GM19455 (cell line): ENCODE measurements around the gene APC2.

Experiments
- ATAC-seq: cut with Tn5 transposase; IDR thresholded peaks from one replicate; pipeline ENCODE4 v1.9.1; 2021; ENCODE audit not compliant: unreplicated experiment

APC2 gene

DNA sequence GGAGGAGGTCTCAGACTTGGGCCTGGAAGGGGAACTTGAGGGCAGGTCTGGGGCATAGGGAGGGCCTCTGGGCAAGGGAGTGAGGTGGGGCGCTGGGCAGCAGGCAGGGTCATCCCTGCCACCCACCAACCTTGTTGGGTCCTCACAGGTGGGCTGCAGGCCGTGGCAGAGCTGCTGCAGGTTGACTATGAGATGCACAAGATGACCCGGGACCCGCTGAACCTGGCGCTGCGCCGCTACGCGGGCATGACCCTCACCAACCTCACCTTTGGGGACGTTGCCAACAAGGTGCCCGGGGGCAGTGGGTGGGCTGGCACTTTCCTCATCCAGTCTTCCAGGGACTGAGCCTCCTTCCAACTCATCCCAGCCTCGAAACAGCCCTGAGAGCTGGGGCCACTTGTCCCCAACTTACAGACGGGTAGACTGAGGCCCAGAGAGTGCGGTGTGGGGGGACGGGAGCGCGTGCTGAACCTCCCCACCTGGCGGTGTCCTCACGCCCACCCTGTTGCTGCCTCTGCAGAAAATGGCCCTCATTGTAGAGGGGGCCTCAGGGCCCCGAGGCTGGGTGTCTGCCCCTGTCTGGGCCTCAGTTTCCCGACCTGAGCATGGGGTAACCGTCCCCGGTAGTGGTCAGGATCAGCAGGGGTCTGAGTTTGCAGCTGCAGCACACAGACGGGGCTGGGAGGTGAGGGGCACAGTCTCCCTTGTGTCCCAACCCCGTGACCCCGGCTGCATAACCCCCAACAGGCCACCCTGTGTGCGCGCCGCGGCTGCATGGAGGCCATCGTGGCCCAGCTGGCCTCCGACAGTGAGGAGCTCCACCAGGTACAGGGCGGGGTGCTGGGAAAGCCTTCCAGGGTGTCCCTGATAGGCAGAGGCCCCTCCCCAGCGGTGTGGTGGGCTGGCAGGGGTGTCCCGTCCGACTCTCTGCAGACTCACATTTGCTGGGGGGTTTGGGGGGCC is 10.4 kb downstream of the APC2 start:
- ATAC-seq: no peak

DNA sequence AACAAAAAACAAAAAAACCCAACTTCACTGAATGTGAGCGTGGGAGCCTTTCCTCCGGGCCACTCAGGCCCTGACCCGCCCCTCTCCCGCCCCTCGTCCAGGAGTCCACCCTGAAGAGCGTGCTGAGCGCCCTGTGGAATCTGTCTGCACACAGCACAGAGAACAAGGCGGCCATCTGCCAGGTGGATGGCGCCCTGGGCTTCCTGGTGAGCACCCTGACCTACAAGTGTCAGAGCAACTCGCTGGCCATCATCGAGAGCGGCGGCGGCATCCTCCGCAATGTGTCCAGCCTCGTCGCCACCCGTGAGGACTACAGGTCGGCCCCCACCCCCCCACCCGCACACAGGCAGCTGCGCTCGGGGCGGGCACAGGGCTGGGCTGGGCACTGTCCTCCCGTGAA is 11.9 kb downstream of the APC2 start:
- ATAC-seq: no peak

DNA sequence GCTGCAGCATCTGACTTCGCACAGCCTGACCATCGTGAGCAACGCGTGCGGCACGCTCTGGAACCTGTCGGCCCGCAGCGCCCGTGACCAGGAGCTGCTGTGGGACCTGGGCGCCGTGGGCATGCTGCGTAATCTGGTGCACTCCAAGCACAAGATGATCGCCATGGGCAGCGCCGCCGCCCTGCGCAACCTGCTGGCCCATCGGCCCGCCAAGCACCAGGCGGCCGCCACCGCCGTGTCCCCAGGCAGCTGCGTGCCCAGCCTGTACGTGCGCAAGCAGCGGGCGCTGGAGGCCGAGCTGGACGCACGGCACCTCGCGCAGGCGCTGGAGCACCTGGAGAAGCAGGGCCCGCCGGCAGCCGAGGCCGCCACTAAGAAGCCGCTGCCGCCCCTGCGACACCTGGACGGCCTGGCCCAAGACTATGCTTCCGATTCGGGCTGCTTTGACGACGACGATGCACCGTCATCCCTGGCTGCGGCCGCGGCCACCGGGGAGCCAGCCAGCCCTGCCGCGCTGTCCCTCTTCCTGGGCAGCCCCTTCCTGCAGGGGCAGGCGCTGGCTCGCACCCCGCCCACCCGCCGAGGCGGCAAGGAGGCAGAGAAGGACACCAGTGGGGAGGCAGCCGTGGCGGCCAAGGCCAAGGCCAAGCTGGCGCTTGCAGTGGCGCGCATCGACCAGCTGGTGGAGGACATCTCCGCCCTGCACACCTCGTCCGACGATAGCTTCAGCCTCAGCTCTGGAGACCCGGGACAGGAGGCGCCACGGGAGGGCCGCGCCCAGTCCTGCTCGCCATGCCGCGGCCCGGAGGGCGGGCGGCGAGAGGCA is 15.5 kb downstream of the APC2 start:
- ATAC-seq: no peak

DNA sequence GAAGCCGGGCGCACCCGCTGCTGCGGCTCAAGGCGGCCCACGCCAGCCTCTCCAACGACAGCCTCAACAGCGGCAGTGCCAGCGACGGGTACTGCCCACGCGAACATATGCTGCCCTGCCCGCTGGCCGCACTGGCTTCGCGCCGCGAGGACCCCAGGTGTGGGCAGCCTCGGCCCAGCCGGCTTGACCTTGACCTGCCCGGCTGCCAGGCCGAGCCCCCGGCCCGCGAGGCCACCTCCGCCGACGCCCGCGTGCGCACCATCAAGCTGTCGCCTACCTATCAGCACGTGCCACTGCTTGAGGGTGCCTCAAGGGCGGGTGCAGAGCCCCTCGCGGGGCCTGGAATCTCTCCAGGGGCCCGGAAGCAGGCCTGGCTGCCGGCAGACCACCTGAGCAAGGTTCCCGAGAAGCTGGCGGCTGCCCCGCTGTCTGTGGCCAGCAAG is 16.1 kb downstream of the APC2 start:
- no peak for ATAC-seq

DNA sequence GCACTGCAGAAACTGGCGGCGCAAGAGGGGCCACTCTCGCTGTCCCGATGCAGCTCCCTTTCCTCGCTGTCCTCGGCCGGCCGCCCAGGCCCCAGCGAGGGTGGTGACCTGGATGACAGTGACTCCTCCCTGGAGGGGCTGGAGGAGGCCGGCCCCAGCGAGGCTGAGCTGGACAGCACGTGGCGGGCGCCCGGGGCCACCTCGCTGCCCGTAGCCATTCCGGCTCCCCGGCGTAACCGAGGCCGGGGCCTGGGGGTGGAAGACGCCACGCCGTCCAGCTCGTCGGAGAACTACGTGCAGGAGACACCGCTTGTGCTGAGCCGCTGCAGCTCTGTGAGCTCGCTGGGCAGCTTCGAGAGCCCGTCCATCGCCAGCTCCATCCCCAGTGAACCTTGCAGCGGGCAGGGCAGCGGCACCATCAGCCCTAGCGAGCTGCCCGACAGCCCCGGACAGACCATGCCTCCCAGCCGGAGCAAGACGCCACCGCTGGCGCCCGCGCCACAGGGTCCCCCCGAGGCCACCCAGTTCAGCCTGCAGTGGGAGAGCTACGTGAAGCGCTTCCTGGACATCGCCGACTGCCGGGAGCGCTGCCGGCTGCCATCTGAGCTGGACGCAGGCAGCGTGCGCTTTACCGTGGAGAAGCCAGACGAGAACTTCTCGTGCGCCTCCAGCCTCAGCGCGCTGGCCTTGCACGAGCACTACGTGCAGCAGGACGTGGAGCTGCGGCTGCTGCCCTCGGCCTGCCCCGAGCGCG is 16.7 kb downstream of the APC2 start:
- no peak for ATAC-seq

DNA sequence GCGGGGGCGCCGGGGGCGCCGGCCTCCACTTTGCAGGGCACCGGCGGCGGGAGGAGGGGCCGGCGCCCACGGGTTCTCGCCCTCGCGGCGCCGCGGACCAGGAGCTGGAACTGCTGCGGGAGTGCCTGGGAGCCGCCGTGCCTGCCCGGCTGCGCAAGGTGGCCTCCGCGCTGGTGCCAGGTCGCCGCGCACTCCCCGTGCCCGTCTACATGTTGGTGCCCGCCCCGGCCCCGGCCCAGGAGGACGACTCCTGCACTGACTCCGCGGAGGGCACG is 17.2 kb downstream of the APC2 start:
- ATAC-seq: no peak

DNA sequence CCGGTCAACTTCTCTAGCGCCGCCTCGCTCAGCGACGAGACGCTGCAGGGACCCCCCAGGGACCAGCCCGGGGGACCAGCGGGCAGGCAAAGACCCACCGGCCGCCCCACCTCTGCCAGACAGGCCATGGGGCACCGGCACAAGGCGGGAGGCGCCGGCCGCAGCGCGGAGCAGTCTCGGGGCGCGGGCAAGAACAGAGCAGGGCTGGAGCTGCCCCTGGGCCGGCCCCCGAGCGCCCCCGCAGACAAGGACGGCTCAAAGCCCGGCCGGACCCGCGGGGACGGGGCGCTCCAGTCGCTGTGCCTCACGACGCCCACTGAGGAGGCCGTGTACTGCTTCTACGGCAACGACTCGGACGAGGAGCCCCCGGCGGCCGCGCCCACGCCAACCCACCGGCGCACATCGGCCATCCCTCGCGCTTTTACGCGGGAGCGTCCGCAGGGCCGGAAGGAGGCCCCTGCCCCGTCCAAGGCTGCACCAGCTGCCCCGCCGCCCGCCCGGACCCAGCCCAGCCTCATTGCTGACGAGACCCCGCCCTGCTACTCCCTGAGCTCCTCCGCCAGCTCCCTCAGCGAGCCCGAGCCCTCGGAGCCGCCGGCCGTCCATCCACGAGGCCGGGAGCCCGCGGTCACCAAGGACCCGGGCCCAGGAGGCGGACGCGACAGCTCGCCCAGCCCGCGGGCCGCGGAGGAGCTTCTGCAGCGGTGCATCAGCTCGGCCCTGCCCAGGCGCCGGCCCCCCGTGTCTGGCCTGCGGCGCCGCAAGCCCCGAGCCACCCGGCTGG is 17.8 kb downstream of the APC2 start:
- ATAC-seq: no peak

DNA sequence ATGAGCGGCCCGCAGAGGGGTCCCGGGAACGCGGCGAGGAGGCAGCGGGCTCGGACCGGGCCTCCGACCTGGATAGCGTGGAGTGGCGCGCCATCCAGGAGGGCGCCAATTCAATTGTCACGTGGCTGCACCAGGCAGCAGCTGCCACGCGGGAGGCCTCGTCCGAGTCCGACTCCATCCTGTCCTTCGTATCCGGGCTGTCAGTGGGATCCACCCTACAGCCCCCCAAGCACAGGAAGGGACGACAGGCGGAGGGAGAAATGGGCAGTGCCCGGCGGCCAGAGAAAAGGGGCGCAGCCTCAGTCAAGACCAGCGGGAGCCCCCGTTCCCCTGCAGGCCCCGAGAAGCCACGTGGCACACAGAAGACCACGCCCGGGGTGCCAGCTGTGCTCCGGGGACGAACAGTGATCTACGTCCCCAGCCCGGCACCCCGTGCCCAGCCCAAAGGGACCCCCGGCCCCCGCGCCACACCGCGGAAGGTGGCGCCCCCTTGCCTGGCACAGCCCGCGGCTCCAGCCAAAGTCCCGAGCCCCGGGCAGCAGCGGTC is 18.4 kb downstream of the APC2 start:
- ATAC-seq: no peak

DNA sequence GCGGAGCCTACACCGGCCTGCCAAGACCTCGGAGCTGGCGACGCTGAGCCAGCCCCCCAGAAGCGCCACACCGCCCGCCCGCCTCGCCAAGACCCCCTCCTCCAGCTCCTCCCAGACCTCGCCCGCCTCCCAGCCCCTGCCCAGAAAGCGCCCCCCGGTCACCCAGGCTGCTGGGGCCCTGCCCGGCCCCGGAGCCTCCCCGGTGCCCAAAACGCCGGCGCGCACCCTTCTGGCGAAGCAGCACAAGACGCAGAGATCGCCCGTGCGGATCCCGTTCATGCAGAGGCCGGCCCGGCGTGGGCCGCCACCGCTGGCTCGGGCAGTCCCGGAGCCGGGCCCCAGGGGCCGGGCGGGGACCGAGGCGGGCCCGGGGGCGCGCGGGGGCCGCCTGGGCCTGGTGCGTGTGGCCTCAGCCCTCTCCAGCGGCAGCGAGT is 18.9 kb downstream of the APC2 start:
- ATAC-seq: no peak

DNA sequence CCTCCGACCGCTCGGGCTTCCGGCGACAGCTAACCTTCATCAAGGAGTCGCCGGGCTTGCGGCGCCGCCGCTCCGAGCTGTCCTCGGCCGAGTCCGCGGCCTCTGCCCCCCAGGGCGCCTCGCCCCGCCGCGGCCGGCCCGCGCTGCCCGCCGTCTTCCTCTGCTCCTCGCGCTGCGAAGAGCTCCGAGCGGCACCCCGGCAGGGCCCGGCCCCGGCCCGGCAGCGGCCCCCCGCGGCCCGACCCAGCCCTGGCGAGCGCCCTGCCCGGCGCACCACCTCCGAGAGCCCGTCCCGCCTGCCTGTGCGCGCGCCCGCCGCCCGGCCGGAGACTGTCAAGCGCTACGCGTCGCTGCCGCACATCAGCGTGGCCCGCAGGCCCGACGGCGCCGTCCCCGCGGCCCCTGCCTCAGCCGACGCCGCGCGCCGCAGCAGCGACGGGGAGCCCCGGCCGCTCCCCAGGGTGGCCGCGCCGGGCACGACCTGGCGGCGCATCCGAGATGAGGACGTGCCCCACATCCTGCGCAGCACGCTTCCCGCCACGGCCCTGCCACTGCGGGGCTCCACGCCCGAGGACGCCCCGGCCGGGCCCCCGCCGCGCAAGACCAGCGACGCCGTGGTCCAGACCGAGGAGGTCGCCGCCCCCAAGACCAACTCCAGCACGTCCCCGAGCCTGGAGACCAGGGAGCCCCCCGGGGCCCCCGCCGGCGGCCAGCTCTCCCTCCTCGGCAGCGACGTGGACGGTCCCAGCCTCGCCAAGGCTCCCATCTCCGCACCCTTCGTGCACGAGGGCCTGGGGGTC is 19.5 kb downstream of the APC2 start:
- ATAC-seq: no peak

DNA sequence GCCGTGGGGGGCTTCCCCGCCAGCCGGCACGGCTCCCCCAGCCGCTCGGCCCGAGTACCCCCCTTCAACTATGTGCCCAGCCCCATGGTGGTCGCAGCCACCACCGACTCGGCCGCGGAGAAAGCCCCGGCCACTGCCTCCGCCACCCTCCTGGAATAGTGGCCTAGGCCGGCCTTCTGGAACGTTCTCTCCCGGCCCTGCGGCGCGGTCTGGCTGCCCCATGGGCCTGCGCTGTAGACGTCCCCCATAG is 20.1 kb downstream of the APC2 start:
- no peak for ATAC-seq

DNA sequence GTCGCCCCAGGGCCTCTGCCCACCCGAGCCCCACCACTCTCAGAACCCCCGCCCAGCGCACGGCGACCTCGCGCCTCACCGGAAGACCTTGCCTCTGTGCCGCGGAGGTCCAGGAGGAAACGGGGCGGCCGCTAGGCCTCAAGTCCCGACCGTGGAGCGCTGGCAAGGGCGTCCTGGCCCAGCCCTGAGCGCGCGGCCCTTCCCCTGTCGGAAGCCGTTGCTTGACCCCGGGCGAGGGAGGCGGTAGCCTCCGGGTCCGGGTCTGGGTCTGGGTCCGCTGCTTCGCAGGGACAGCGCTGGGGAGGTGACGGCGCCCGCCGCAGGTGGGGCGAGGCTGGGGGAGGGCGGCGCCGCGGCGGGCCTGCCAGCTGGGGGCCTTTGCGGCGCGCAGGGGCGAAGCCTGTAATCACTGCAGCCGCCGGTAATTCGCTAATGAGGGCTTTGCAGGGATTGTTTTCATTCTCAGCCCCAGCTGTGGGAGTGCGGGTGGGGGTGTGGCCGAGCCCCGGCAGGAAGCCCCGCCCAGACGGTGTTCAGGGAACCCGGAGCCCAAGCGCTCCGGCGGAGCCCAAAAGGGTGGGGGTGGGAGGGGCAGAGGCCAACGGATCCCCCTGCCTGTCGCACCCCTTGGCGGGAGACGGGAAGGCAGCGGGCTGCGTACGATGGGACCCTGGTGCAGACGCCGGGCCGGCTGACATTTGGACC is 20.5 kb downstream of the APC2 start:
- no peak for ATAC-seq

DNA sequence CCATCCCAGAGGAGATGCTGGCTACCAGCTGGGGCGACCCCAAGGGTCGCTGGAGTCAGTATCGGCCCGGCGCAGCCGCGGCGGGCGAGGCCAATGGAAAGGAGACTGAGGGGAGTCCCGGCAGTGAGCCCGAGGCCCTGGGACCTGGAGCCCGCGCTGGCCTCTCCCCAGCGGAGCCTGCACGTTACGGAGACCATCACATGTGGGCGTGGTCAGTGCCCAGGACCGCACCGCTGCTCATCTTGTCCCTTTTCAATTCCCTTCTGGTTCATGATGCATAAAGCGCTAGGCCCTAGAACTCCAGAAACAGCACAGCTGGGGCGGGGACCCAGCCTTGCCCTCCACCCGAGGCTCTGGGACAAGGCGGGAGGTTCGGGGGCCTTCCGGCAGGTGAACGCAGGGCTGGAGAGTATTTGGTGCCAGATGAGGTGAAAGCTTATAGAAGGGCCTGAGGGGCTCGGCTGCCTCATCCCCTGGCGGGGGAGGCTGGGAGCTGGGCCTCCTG is 21.1 kb downstream of the APC2 start:
- no peak for ATAC-seq

DNA sequence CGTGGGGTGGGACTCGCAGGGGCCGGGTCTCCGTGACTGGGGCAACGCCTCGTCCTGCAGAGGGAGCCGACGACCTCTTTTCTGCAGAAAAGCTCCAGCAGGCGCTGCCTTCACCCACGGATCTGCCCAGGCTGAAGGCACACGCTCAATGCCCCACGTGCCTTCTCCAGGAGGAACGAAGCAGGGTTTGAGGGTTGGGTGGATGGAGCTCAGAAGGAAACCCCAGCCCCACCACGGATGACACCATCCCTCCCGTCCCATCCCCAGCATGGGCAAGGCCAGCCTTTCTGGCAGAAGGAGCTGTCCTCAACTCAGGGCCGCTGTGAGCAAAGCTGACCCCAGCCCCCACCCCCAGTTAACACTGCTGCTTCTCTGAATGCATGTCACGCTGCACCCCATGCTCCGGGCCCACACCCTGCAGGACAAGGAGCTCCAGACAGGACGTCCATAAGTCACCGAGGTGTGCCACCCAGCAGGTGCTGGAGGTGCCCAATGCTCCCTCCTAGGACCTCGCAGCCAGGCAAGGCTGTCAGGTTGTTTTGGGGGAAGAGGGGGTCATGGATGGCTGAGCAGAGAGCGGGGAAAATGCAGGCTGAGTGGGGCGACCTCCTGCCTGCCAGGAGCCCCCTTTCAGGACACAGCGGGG is 21.7 kb downstream of the APC2 start:
- no peak for ATAC-seq

DNA sequence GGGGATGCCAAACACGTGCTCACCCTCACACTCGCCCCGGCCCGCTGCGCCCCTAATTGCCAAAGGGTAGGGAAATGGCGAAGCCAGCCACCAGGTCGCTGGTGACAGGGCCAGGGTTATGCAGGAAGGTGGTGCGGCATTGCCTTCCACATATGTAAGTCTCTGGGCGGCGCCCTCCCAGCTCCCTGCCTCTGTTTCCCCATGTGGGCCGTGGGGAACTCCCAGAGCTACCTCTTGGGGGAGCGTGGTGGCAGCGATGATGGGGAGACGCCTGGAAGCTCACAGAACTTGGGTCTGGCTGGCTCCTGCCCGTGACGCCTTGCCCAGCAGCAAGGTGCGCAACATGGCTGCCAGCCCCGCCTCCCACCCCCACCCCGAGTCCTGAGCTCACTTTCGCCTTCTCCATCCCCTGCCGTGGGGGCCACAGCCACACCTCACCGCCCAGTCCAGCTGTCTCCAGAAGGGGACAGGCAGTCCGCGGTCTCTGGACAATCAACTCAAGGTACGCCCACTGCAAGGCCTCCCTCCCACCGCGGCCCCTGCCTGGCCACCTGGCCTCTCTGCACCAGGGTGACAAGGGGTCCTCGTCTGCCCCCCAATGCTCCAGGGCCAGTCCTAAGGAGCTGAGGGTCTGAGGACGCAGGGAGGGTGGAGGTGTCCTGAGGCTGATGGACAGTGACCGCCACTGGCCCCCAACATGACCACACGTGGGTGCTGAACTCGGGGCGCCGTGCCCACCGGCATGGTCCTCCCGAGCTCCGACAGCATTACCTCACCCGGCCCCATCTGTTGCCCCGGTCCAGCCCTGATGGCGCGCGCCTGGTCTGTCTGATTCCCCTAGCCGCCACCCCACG is 22.5 kb downstream of the APC2 start:
- no peak for ATAC-seq

DNA sequence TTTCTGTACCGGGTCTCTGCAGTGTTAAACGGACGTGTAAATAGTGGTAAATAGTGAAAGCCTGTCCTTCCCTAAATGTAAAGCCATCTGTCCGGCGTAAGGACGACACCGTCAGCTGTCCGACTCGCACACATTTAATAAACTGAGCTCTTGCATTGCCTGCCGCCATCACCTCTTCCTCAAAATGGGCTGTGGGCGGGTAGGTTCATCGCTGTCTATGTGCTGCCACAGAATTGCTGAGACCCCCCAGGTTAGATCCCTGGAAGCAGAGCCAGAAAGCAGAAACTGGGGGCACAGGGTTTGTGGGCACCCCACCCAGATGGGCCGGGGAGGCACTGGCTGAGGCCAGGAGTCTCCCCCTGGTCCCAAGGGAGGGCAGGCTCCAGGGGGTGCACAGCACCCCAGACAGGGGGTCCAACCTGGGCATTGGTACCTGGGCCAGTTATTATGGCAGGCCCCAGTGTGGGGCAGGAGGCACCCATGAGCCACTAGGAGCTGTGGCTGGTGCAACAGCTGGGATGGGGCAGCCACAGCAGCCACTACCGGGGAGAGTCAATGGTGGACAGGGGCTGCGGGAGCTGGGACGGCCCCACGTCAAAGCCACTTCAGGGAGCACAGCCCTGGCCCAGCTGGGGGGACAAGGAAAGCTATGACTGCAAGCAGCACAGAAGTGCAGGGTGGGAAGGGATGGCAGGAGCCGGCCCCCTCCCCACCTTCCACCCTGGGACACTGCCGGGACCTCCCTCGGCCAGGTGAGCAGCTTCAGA is 23.3 kb downstream of the APC2 start:
- no peak for ATAC-seq
